Esophagus muscularis mucosa (tissue), 4 donors: ENCODE results near the gene GSE1.

Experiments used
- CTCF ChIP-seq, 3 experiments: fragments of 200-600 bp in 2 of 3; fragments of 450-650 bp in 1 of 3; sonication (generic) in 2 of 3; IDR thresholded peaks; one replicate each; pipeline ENCODE4 v1.5.1; 2017 to 2019; ENCODE audit warnings: antibody characterized with exemption in 3 of 3, mild to moderate bottlenecking in 2 of 3, moderate library complexity in 1 of 3
- EP300 ChIP-seq: sonication (generic); formaldehyde crosslinking; IDR thresholded peaks from one replicate; pipeline ENCODE4 v1.6.1; 2017; ENCODE audit warnings: antibody characterized with exemption
- POLR2A ChIP-seq: fragments of 450-650 bp; IDR thresholded peaks from one replicate; pipeline ENCODE4 v1.6.1; 2017; ENCODE audit warnings: antibody characterized with exemption, moderate library complexity, mild to moderate bottlenecking, low read depth
- POLR2AphosphoS5 ChIP-seq, 2 donors: sonication (generic); formaldehyde crosslinking; IDR thresholded peaks; one replicate each; pipeline ENCODE4 v1.6.1; 2017; ENCODE audit warnings: antibody characterized with exemption in 2 of 2

- TF ChIP-seq CTCF (IDR thresholded peaks at IDR 0.05), result no peak
- no peak for TF ChIP-seq POLR2A
- TF ChIP-seq POLR2AphosphoS5 (IDR thresholded peaks at IDR 0.05), result no peak
- TF ChIP-seq EP300, result no peak
Observed at GRCh38 chr16:85704900-85705846, 92.1 kb downstream of the GSE1 start.
